ENCODE results near the gene GFOD1.
"Not testable (repeated sequence)": the region's sequence is repeated elsewhere in the genome, so short reads cannot be mapped to it uniquely, and the experiment has no call there.

GFOD1 gene

GRCh38 chr6:13331516-13332348 lies 155.7 kb downstream of the GFOD1 start:
- no peak overlapping the region for H3K4me3 ChIP-seq (ENCODE audit: low read depth, low read length)

- H3K4me3 ChIP-seq (ENCODE audit: low read depth, low read length), result peak overlapping the region; percentile 88
Measured at GRCh38 chr6:13328875-13329183, 158.6 kb downstream of the GFOD1 start.

- peak within 1 kb of the TSS; percentile 88 for H3K4me3 ChIP-seq (ENCODE audit: low read depth, low read length)
Measured at GRCh38 chr6:13328076-13328874, 159.1 kb downstream of the GFOD1 start, which contains the start of gene TBC1D7. Gene TBC1D7 (minus strand): TSS chr6:13328537. CDS start chr6:13326898, 1,639 bp downstream.

- peak overlapping the region; percentile 88 for H3K4me3 ChIP-seq (ENCODE audit: low read depth, low read length)
Measured at GRCh38 chr6:13327691-13328075, 159.7 kb downstream of the GFOD1 start.

- H3K4me3 ChIP-seq (ENCODE audit: low read depth, low read length), result not testable (repeated sequence)
Measured at GRCh38 chr6:13326031-13326586, 161.3 kb downstream of the GFOD1 start.

GRCh38 chr6:13319891-13320564 lies 167.4 kb downstream of the GFOD1 start:
- H3K4me3 ChIP-seq (ENCODE audit: low read depth, low read length), result no peak overlapping the region

GRCh38 chr6:13318821-13319220 lies 168.6 kb downstream of the GFOD1 start:
- no peak overlapping the region for H3K4me3 ChIP-seq (ENCODE audit: low read depth, low read length)

- no peak overlapping the region for H3K4me3 ChIP-seq (ENCODE audit: low read depth, low read length)
Measured at GRCh38 chr6:13315896-13316295, 171.5 kb downstream of the GFOD1 start.

GRCh38 chr6:13314806-13315205 lies 172.6 kb downstream of the GFOD1 start:
- no peak overlapping the region for H3K4me3 ChIP-seq (ENCODE audit: low read depth, low read length)

- no peak overlapping the region for H3K4me3 ChIP-seq (ENCODE audit: low read depth, low read length)
Measured at GRCh38 chr6:13311155-13311554, 176.2 kb downstream of the GFOD1 start.

GRCh38 chr6:13308332-13308731 lies 179.1 kb downstream of the GFOD1 start:
- H3K4me3 ChIP-seq (ENCODE audit: low read depth, low read length), result no peak overlapping the region
